ENCODE data around the gene PLA2G3.

PLA2G3 gene

DNA sequence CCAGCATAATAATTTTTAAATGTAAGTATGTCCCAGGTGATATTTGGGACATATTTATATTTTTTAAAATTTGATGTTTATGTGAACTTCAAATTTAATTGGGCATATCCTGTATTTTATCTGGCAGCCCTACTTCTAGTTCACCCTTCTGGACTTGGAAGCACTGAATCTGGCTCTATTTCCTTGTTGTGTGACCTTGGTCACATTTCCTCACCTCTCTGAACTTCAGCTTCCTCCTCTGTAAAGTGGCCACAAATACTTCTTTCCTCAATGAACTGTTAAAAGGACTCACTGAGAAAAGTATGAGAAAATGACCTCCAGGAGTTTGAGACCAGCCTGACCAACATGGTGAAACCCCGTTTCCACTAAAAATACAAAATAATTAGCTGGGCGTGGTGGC, 11.6 kb upstream of the PLA2G3 start:
- in situ Hi-C loops (cut with HindIII; ENCODE audit: low pct_ligation_motif_present, low pct_unique_long_range_greater_than_20kb, low sequenced_read_pairs), result no loop called here
- no peak for DNase-seq

DNA sequence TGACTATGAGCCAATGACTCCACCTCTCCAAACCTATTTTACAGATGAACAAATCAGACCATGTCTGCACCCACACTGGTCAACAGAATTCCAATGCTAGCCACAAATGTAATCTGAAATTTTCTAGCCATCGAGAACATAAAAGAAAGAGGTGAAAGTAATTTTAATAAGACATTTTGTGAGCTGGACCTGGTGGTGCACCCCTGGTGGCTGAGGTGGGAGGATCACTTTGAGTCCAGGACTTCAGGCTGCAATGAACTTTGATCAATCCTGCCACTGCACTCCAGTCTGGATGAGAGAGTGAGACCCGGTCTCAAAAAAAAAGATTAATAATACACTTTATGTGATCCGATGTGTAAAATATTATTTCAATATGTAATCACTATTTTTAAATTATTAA, 10.3 kb upstream of the PLA2G3 start:
- in situ Hi-C loops (cut with HindIII; ENCODE audit: low pct_ligation_motif_present, low pct_unique_long_range_greater_than_20kb, low sequenced_read_pairs), result no loop called here
- DNase-seq, result no peak

DNA sequence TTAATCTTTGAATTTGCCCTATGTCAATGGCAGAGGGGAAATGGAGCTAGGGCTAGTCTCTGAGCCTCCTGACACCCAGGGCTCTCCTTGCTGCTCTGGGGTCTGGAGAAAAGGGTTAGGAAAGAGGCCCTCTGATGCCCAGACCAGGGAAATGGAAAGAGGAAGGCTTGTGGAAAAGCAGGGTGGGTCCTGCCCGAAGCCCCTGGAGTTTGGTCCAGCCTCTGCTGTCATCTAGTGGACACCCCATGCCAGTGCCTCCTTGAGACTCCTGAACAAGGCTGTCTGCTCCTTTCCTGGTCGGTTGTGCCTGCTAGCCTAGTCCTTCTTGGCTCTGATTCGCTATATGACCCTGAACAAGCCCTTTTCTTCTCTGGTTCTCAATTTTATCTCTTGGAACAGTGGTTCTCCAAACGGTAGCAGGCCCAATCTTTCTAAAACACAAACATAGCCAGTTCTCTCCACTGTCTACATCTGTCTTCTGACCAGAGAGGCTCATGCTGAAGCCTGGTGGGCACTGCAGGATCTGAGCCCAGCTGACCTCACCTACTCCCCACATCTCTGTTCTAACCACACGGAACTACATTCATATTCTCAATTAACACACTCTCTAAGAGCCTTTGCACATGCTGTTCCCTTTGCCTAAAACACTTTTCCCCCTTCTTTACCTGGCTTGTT, 8.8 kb upstream of the PLA2G3 start:
- in situ Hi-C loops (cut with HindIII; ENCODE audit: low pct_ligation_motif_present, low pct_unique_long_range_greater_than_20kb, low sequenced_read_pairs), result no loop called here
- DNase-seq, result peak; percentile 56

DNA sequence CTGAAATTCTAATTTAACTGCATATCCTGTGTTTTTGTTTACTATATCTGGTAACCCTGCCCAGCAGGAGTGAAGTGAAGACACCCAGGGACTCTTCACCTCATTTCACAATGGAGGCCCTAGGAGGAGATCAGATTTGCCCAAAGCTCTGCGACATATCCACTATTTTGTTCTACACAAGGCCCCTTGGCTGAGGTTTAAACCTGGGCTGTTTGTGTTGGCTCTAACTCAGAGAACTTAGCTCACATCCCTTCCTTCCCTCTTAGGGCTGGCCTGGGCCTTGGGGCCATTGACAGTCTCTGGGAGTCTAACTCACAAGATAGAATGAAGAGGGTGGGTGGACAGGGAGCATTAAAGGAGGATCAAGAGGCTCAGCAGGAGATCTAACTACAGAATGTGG, 8.2 kb upstream of the PLA2G3 start:
- in situ Hi-C loops (cut with HindIII; ENCODE audit: low pct_ligation_motif_present, low pct_unique_long_range_greater_than_20kb, low sequenced_read_pairs), result no loop called here

DNA sequence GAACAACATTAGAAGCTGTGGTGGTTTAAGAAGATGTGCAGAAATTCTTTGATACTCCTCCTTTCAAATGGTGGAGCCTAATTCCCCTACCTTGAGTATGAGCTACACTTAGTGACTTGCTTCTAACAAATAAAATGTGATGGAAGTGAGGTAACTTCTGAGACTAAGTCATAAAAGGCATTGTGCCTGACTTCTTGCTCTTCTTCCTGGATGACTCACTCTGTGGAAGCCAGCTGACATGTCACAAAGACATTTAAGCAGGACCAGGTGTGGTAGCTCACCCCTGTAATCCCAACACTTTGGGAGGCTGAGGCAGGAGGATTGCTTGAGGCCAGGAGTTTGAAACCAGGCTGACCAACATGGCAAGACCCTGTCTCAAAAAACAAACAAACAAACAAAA, 3.9 kb upstream of the PLA2G3 start:
- no peak for DNase-seq
- in situ Hi-C loops (cut with HindIII; ENCODE audit: low pct_ligation_motif_present, low pct_unique_long_range_greater_than_20kb, low sequenced_read_pairs), result no loop called here

More for the DNA sequence above, 8.2 kb upstream of the PLA2G3 start:
- DNase-seq, result no peak

DNA sequence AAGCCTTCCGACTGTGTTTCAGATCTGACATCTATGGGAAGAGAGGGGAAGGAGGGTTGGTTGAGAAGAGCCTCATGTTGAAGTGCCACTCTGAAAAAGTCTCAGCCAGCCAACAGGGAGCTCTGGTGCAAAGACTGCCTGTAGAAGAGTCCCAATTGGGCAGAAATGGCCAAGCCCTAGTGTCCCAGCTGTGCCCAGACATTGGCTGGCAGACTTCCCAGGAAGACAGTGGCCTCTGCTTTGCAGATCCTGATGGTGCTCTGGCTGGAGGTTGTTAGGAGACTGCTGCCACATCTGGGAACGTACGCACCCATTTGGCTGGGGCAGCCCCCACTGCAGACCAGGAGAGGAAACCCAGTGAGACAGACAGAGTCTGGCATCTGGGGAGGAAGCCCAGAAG, 3.2 kb upstream of the PLA2G3 start:
- in situ Hi-C loops (cut with HindIII; ENCODE audit: low pct_ligation_motif_present, low pct_unique_long_range_greater_than_20kb, low sequenced_read_pairs), result no loop called here
- DNase-seq, result no peak

DNA sequence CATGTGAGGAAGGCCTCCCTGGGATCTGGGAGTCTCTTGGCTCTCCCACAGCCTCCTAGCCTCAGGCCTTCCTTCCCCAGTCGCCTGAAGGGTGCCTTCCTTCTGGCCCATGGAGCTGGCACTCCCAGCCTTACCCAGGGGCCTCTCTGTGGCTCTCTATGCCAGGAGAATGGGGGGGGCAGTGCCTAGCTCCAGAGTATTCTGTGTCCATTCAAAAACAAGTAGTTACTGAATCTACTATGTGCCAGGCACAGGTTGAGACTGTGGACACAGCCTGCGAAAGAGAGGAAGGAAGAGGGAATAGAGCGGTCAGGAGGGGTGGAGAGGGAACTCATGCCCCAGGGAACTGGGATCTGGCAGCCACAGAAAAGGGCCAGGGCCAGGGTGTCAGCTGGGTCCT, 2.7 kb upstream of the PLA2G3 start:
- no peak for DNase-seq
- in situ Hi-C loops (cut with HindIII; ENCODE audit: low pct_ligation_motif_present, low pct_unique_long_range_greater_than_20kb, low sequenced_read_pairs), result no loop called here

DNA sequence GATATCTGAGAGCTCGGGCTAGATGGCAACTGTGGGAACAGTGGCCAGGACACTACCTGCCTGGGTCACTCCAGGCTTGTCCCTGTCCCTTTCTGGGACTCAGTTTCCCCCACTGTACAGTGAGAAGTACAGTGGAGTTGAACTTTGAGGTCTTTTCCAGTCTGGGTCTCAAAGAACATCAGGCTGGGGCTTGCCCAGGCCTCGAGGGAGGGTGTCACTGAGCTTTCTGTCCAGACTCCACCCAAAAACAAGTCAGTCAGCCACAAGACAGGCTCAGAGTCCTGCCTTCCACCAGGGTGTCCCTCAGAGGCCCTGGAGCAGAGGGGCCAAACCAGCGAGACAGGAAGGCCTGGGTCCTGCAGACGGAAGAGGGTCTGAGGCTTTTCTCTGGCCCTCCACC, 2.0 kb upstream of the PLA2G3 start:
- in situ Hi-C loops (cut with HindIII; ENCODE audit: low pct_ligation_motif_present, low pct_unique_long_range_greater_than_20kb, low sequenced_read_pairs), result no loop called here

DNA sequence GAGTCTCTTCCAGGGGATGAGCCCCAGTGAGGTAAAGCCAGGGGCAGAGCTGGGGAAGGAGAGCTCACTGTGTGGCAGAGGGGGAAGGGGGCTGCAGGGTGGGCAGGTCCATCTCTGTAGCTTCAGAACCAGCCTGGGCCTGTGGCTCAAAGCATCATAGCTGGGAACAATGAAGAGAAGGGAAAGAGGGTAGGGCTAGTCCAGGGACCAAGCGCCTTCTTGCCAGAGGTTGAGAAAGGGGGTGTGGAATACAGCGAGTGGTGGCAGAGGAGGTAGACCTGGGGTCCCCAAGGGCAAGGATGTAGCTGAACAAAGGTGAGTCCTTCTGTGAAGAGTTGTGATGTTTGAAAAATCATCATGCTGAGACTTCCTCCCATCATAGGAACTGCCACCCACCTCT, 1.2 kb upstream of the PLA2G3 start:
- no peak for DNase-seq
- in situ Hi-C loops (cut with HindIII; ENCODE audit: low pct_ligation_motif_present, low pct_unique_long_range_greater_than_20kb, low sequenced_read_pairs), result no loop called here

More for the DNA sequence above, 2.0 kb upstream of the PLA2G3 start:
- no peak for DNase-seq

DNA sequence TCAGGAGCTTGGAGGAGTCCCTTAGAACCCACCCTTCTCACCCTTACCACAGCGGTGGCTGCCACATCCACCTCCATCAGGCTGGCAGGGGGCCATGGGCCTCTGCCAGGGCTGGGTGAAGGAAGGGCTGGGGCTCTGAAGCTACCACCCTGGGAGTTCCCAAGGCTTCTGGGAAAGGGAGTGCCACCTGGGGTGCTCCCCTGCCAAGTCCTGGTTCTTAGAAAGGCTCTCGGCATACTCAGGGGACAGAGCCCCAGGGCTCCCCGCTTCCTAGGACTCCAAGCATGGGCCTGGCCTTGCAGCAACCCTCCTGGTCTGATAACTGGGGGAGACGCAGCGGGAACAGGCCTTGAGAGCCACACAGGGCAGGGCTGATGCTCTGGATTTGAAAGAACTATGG, 438 bp upstream of the PLA2G3 start:
- in situ Hi-C loops (cut with HindIII; ENCODE audit: low pct_ligation_motif_present, low pct_unique_long_range_greater_than_20kb, low sequenced_read_pairs), result no loop called here
- DNase-seq, result no peak

DNA sequence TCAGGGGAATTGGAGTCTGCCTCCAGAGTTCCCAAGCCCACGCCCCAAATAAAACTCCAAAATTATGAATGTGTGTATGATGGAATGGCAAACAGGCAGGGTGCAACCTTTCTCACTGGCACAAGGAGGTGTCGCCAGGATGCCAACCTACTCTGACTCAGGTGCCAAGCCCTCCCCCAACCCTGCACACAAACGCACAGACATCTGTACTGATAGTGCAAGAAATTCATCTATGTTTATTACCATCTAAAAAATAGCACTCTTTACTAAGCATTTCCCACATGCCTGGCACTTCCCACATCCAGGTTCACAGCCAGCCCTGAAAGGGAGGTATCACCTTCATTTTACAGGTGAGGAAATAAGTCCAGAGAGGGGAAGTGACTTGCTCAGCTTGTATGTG, 1.2 kb downstream of the PLA2G3 start:
- in situ Hi-C loops (cut with HindIII; ENCODE audit: low pct_ligation_motif_present, low pct_unique_long_range_greater_than_20kb, low sequenced_read_pairs), result no loop called here
- DNase-seq, result no peak

DNA sequence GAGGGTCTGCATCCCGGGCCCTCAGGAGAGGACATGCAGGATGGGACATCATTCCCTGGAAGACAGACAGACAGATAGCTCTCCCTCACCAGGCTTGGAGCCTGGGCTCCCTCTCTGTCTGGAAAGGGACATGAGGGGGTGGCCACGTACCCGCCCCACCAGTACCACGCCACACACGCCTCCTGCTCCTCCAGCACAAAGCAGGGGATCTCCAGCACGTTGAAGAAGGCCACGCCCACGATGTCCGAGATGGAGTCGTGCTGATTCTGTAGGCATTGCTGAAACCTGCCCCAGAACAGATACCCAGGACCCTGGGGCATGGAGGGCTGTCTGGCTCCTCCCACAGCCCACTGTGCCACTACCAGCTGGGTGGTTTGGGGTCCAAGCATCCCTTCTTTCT, 2.2 kb downstream of the PLA2G3 start:
- in situ Hi-C loops (cut with HindIII; ENCODE audit: low pct_ligation_motif_present, low pct_unique_long_range_greater_than_20kb, low sequenced_read_pairs), result no loop called here
- DNase-seq, result no peak

DNA sequence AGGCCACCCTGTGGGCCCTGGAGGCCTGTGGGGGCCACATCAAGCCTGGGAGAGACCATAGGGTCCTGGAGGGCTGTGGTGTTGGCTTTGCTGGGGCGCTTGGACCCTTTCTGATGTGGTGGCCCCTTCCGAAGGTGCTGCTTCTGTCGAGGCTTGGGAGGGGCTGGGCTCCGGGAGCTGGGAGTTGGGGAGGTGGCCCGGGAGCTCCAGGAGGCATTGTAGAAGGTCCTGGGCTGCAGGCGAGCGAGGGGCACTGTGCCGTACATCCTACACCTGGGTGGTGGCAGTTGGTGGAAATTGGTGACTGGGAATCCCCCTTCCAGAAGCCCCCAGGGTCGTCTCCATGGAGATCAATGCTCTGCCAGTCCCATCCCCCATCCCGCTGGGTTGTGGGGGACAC, 2.6 kb downstream of the PLA2G3 start:
- in situ Hi-C loops (cut with HindIII; ENCODE audit: low pct_ligation_motif_present, low pct_unique_long_range_greater_than_20kb, low sequenced_read_pairs), result no loop called here
- no peak for DNase-seq

DNA sequence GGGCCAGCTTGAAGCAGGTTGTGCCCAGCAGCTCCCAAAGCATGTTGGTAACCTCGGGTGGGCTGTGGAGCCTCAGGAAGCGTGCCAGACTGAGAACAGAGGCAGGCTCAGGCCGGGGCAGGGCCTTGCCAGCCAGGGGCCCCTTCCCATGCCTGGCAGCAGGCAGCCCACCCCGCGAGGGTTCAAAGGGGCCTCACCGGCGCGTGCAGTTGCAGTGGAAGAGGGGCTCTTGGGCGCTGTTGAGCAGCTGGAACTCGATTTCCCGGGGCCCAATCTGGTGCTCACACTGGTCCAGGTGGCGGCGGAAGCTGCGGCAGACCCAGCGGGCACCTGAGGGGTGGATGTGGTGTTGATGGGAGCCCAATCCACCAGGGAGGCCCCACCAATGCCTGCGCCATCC, 3.6 kb downstream of the PLA2G3 start:
- in situ Hi-C loops (cut with HindIII; ENCODE audit: low pct_ligation_motif_present, low pct_unique_long_range_greater_than_20kb, low sequenced_read_pairs), result no loop called here
- DNase-seq, result no peak

DNA sequence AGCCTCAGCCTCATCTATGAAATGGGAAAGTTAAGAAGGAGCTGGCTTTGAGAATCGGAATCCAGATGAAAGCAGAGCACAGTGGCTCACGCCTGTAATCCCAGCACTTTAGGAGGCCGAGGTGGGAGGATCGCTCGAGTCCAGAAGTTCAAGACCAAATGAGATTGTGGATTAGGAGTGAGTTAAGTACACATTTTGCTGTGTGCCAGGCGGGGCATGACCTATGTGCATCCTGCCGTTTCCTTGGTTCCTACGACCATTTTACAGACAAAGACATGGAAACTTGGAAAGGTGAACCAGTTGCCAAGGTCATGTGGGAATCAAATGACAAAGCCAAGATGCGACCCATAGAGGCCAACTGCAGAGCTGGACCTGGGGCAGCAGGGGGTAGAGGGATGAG, 4.2 kb downstream of the PLA2G3 start:
- in situ Hi-C loops (cut with HindIII; ENCODE audit: low pct_ligation_motif_present, low pct_unique_long_range_greater_than_20kb, low sequenced_read_pairs), result no loop called here
- DNase-seq, result no peak

DNA sequence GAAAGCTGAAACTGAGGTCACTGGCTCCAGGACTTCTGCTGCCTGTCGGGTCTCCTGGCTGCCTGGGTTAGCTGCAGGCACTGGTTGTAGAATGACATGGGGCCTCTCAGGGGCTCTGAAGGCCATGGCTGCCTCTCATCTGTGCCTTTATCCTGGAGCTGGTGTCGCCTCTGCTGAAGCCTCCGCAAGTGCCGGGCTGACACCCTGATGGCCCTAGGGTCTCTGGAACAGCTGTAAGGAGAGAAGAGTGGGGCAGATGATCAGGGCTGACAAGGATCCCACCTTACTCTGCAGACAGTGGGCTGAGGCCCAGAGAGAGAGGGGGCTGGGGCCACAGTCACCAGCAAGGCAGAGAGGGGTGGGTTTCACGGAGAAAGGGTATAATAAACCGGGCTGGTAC, 4.6 kb downstream of the PLA2G3 start:
- DNase-seq, result no peak
- in situ Hi-C loops (cut with HindIII; ENCODE audit: low pct_ligation_motif_present, low pct_unique_long_range_greater_than_20kb, low sequenced_read_pairs), result no loop called here

DNA sequence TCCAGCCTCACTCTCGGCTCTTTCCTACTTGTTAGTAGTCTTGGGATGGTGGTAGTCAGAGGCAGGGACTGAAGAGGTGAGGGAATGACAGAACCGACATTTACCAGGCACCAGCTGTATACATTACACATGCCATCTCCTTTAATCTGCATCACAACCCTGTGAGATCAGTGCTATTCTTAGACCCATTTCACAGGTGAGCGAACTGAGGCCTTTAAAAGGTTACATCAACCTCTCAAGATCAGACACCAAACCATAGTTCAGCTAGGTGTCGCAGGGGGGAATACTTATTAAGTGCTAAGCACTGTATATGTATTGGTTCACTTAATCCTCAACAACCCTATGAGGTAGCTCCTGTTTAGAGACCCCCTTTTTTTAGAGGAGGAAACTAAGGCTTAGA, 5.6 kb downstream of the PLA2G3 start:
- in situ Hi-C loops (cut with HindIII; ENCODE audit: low pct_ligation_motif_present, low pct_unique_long_range_greater_than_20kb, low sequenced_read_pairs), result no loop called here

DNA sequence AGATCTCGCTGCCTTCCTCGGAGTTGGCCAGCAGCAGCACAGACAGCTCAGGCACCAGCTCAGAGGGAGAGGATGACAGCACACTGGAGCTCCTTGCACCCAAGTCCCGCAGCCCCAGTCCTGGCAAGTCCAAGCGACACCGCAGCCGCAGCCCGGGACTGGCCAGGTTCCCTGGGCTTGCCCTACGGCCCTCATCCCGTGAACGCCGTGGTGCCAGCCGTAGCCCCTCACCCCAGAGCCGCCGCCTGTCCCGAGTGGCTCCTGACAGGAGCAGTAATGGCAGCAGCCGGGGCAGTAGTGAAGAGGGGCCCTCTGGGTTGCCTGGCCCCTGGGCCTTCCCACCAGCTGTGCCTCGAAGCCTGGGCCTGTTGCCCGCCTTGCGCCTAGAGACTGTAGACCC, 6.4 kb downstream of the PLA2G3 start:
- DNase-seq, result no peak
- in situ Hi-C loops (cut with HindIII; ENCODE audit: low pct_ligation_motif_present, low pct_unique_long_range_greater_than_20kb, low sequenced_read_pairs), result no loop called here

More for the DNA sequence above, 5.6 kb downstream of the PLA2G3 start:
- DNase-seq, result no peak

DNA sequence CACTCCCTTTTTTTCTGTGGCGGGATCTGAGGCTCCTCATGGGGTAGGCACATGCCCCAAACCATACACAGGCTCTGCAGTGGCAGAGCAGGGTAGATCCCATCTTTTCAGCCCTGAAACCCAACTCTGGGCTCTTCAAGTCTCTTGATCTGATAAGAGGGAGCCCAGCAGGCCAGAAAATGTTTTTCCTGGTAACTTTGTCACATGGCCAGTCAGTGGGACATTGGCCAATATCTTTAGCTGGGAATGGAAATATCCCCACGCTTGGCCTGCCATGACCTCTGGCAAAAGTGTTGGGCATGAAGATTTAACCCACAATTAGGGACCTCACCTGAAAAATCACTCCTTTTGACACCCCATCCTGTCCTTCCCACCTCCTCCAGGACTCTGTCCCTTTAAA, 9.4 kb downstream of the PLA2G3 start:
- no peak for DNase-seq
- in situ Hi-C loops (cut with HindIII; ENCODE audit: low pct_ligation_motif_present, low pct_unique_long_range_greater_than_20kb, low sequenced_read_pairs), result no loop called here

DNA sequence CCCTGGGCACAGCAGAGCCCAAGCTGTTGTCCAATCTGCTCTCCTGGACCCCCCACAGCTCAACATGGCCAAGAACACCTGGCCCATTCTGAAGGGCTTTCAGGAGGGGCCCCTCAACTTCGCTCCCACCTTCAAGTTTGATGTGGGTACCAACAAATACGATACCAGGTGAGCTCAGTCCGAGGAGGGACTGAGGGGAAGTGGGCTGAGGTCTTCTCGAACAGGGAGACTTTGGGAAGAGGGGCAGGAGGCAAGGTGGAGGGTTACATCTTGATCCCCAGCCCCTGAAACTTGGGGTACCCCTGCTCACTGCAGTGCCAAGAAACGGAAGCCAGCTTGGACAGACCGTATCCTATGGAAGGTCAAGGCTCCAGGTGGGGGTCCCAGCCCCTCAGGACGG, 12.2 kb downstream of the PLA2G3 start:
- no peak for DNase-seq
- in situ Hi-C loops (cut with HindIII; ENCODE audit: low pct_ligation_motif_present, low pct_unique_long_range_greater_than_20kb, low sequenced_read_pairs), result no loop called here

DNA sequence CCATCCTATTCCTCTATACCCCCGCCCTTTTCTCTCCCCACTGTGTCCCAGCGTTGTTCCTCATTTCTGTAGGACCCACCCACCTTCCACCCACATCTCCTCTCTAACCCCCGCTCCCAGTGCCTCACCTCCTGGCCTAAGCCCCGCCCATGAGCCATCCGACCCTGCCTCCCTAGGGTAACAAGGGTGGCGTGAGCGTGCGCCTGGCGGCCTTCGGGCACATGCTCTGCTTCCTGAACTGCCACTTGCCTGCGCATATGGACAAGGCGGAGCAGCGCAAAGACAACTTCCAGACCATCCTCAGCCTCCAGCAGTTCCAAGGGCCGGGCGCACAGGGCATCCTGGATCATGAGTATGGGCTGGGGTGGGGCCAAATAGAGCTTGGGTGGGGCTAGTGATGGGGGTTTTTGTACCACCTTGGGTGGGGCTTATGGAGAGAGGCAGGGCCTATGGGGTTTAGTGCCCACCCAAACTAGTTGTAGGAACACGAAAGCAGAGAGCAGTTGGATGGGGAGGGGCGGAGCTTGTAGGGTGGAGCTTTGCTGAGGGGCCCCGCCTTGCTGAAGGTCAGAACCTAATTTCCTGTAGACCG, 13.0 kb downstream of the PLA2G3 start:
- in situ Hi-C loops (cut with HindIII; ENCODE audit: low pct_ligation_motif_present, low pct_unique_long_range_greater_than_20kb, low sequenced_read_pairs), result no loop called here
- DNase-seq, result no peak

Measured in ACHN (cell line).